Stimulated activated CD4-positive, alpha-beta T cell treated with anti-CD3 and anti-CD28 coated beads, Interleukin-15, amount 100 ng/mL, for 24 hours (primary cell): ENCODE results near the gene CERS6.

Experiments
- DNase-seq: peaks from one replicate; pipeline ENCODE4 v3.0.0-alpha.2; 2020

Gene CERS6

DNA sequence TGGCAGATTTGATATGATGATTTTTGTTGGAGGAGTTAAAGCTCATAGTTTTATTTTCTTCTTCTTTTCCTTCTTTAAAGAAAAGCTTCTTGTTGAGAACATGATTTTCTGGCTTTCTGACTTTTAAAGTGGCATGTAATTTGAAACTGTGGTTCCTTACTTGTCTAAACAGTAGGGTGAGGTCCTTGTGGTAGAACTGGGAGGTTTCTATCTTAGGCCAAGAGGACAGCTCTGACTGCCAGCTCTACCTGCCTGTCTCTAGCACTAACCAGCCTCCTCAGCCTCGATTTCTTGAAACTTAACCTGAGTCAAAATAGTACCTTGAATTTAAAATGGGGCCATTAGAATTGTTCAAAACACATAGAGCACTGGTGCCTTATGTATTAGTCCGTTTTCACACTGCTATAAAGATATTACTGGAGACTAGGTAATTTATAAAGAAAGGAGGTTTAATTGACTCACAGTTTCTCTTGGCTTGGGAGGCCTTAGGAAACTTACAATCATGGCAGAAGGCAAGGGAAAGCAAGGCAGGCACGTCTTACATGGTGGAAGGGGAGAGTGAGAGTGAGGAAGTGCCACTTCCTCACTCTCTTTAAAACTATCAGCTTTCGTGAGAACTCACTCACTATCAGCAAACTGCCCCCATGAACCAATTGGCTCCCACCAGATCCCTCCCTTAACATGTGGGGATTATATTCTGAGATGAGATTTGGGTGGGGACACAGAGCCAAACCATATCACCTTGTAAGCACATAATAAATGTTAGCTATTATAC is 119.0 kb downstream of the CERS6 start:
- DNase-seq, result no peak

GRCh38 chr2:168577885-168578284 is 121.8 kb downstream of the CERS6 start:
- DNase-seq, result no peak

DNA sequence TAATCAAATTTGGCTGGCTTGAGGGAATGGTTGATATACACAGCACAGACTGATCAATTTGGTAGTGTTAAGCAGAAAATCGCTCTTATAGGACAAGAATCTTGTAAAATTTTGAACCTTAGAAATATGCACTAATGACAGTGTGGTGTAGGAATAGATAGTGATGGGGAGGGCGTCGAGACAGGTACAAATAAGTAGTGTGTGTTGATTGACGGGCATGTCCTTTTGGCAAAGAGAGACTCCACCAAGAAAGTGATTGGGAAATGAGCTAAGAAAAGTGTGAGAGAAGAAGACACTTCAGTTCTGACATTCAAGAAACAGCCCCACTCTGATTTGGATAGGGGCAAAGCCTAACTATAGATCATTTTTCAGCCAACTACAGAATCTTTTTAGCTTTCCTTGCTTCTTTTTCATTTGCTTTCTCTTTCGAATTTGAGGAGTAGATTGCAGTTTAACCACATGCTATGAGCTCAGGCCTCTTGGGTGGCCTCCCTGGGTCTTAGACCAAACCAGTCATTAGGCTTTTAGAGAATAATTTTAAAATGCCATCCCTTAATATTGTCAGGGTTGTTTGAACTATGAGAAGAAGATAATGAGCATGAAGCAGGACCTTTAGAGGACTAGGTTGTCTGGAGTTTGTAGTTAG is 127.1 kb downstream of the CERS6 start:
- no peak for DNase-seq

- no peak for DNase-seq
Observed at GRCh38 chr2:168583710-168584521, 127.8 kb downstream of the CERS6 start.

DNA sequence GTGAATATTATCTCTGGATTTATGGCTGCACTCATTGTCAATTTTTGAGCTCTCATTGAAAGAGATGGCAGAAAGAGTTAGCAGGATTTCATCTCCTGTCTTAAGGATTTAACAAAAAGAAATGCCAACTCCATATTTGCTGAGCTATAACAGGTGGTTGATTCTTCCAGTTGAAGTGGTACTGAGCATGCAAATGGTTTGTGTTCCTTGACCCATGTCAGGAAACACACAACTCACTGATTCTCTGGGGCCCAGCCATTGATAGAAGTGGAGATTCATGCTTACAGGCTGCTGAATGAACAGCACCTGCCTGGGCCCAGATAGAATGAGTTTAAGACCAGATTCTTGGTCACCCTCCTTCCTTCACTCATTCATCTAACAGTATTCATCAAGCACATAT is 128.8 kb downstream of the CERS6 start:
- DNase-seq, result no peak

- DNase-seq, result no peak
Observed at GRCh38 chr2:168585700-168586099, 129.6 kb downstream of the CERS6 start.

DNA sequence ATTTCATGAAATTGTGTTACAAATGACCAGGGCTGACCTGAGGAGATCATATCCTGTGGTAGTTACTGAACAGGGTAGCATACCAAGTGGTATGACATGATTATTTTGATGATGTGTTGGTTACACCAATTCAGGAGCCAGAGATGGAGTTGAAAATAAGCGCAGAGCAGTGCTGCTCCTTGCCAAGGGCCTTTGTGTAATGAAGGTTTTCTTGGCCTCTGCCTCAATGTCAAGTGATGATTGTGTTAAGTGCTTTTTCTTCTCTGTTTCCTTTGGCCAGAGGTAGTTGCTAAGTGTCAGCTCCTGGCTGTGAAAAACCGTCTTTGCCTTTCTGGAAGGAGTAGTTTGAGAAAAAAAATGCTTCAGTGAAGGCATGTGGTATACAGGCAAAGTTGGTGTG is 131.2 kb downstream of the CERS6 start:
- no peak for DNase-seq

GRCh38 chr2:168589236-168590211 is 133.5 kb downstream of the CERS6 start:
- no peak for DNase-seq

DNA sequence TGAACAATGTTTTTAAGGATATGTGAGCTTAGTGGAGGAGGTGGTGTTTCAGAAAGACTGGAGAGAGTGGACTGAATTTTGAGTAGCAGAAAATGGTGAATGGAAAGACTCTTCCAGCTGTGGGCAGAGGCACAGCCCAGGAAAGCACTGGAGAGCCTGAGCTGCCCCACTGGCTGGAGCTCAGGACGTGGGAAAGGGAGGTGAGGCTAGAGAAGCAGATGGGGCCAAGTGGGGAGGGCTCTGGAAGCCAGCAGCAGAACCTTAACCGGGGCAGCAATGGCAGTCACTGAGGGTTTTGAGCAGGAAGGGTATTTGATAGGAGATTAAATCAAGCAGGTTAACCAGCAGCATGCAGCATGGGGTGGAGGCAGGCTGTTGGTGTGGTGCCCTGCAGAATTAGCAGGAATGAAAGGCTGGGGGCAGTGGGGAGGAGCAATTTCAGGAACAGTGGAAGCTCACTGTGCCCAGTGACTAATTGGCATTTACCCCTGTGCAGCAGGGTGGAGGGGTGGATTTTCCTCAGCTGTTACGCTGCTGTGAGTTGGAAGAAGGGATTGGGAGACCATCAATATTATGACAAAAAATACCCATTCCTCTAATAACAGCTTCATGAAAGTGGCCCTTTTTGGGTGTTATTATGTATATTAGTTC is 136.2 kb downstream of the CERS6 start:
- DNase-seq, result no peak

GRCh38 chr2:168593713-168594112 is 137.6 kb downstream of the CERS6 start:
- no peak for DNase-seq

- no peak for DNase-seq
Observed at GRCh38 chr2:168594778-168595177, 138.7 kb downstream of the CERS6 start.

DNA sequence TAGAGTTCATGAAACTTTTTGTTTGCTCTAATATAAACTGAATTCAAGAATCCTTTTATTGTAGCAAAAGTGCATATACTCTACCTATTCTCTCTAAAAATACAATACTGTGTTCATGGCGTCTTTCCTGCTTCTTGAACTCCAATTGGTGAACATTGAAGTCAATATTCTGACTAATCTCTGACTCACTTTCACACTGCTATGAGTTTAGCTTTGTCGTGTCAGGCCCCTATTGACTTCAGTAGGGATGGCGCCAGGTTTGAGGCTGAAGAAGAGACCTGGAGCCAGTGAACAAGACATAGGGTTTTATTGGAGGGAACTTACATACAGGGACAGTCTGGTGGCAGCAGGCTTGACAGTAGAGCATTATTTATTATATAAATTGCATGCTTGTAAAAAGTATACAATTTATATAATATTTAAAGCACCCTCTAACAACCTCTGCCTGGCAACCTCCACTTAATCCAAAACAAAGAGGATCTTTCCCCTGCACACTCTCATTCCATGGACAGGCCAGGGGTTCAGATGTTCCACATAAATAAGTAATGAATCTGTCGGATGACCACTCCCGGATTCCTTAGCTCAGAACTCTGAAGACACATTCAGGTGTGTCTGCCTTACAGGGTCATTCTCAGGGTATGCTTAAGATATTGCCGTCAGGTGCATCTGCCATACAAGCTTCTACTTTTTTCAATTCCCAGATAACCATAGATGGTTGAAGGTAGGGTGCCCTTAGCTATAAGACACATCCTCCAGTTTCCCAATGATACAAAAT is 141.0 kb downstream of the CERS6 start:
- DNase-seq, result no peak

DNA sequence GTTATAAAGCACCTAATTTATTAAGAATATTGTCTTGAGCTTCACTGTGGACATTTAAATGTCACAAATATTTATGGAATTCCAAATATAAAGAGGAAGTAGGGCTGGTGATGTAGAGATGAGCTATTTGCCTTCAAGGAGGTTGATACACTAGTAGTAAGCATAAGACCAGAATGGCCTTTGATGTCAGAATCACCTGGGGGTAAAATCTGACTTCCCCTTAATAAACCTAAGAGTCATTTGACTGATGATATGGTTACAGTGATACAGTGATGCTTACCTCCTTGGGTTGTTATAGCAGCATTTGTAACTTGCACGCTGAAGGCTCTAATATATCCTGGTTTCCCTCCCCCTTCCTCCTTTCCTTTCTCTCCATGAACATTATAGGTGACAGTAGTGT is 143.7 kb downstream of the CERS6 start:
- DNase-seq, result no peak

- DNase-seq, result no peak
Observed at GRCh38 chr2:168600949-168601348, 144.9 kb downstream of the CERS6 start.

- no peak for DNase-seq
Observed at GRCh38 chr2:168601741-168602140, 145.7 kb downstream of the CERS6 start.

DNA sequence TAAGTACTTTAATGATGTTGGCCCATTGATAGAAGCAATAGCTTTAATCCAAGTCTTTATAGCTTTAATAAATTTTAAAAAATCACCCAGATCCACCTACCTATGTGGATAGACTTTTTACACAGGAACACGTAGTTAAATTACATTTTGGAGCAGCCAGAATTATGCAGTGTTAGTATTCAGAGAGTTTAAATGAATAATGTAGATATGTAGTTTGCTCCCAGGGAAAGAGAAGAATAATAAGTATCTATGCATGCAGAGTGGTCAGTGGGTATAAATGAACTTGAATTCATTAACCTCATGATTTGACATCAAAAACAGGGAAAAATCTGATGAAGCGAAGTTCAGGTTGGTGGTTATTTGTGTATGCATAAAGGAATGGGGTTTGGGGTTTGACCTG is 146.3 kb downstream of the CERS6 start:
- DNase-seq, result no peak

- no peak for DNase-seq
Observed at GRCh38 chr2:168602846-168603401, 146.9 kb downstream of the CERS6 start.

- no peak for DNase-seq
Observed at GRCh38 chr2:168603439-168603961, 147.4 kb downstream of the CERS6 start.

DNA sequence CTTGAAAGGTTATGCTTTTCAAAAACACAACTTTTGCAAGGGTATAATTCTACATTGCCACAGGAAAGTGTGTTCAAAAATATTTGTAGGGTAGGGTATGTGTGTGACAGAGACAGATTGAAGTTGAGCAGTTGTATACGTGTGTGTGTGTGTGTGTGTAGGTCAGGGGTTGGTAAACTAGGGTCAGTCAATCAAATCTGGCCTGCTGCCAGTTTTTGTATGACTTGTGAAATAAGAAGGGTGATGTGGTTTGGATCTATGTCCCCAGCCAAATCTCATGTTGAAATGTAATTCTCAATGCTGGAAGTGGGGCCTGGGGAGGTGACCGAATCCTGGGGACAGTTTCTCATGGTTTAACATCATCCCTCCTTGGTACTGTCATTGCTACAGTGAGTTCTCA is 148.2 kb downstream of the CERS6 start:
- DNase-seq, result no peak

GRCh38 chr2:168607992-168608391 is 151.9 kb downstream of the CERS6 start:
- DNase-seq, result no peak

DNA sequence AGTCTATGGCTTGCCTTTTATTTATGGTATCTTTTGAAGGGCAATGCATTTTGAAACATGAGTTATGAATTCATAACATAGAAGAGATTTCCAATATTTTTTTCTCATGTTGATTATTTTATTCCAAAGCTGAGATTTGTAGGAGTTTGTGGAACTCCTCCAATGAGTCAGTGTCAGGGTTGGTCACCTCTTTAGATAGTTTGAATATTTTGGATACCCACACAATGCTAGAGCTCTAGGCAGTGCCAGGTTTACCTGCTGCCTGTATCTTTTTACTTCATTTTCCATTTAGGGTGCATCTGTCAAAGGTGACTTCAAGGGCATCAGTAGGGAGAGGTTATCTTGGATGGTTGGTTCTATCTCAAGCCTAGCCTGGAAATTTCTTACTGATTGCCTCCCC is 152.7 kb downstream of the CERS6 start:
- no peak for DNase-seq
